ENCODE data around the gene RNASE7. TPM values are rescaled to one million over a fixed set of nuclear protein-coding genes. Genes with fewer than 3 reads are reported as not detected.

Gene RNASE7
- total RNA-seq, 1 donor from 2014 or later = not detected

GRCh38 chr14:21050597-21050996 lies 8.4 kb downstream of the RNASE7 start:
- Histone ChIP-seq H2AFZ (ENCODE audit: low read depth, low read length) (no peak overlapping the region), H3K27ac (ENCODE audit: low read depth, low read length) (no peak overlapping the region), H3K27me3 (ENCODE audit: insufficient read depth, low read length) (no peaks in the 10 kb centered on the region), H4K20me1 (ENCODE audit: insufficient read depth, low read length) (no peaks in the 10 kb centered on the region), H3K36me3 (ENCODE audit: insufficient read depth, low read length) (no peaks in the 10 kb centered on the region), H3K9me3 (ENCODE audit: insufficient read depth, low read depth, low read length) (no peaks in the 10 kb centered on the region), H3K4me2 (ENCODE audit: low read length) (no peak overlapping the region), H3K79me2 (ENCODE audit: insufficient read depth, low read length) (no peaks in the 10 kb centered on the region), H3K9ac (ENCODE audit: low read length) (no peak overlapping the region), H3K4me1 (ENCODE audit: insufficient read depth, low read length) (peaks cover 2% of the 10 kb centered on the region), H3K4me3 (ENCODE audit: insufficient read depth, low read depth, low read length) (no peak overlapping the region)
- Mint-ChIP-seq H3K4me1 (ENCODE audit: low read depth, unreplicated experiment) (peaks cover 15% of the 10 kb centered on the region), H3K27me3 (ENCODE audit: low read depth, unreplicated experiment) (peaks cover 2% of the 10 kb centered on the region), H3K4me3 (ENCODE audit: unreplicated experiment) (no peak overlapping the region), H3K9me3 (ENCODE audit: unreplicated experiment) (peaks cover 3% of the 10 kb centered on the region), H3K27ac (ENCODE audit: unreplicated experiment) (no peak overlapping the region), H3K36me3 (ENCODE audit: low read depth, unreplicated experiment) (no peaks in the 10 kb centered on the region)
- FAIRE-seq (no peak), DNase-seq (ENCODE audit: low read depth) (no peak)
- TF ChIP-seq CTCF (IDR thresholded peaks at IDR 0.05; ENCODE audit: insufficient read depth, low read depth, low read length) = no peak
- no peak for TF ChIP-seq EZH2 (IDR thresholded peaks at IDR 0.05; ENCODE audit: insufficient read depth, low read length)

- TF ChIP-seq EZH2 (IDR thresholded peaks at IDR 0.05; ENCODE audit: insufficient read depth, low read length) = no peak
- TF ChIP-seq CTCF (IDR thresholded peaks at IDR 0.05; ENCODE audit: insufficient read depth, low read depth, low read length) = no peak
- H3K9ac ChIP-seq (ENCODE audit: low read length) = no peak overlapping the region
- H3K27ac ChIP-seq (ENCODE audit: low read depth, low read length) = no peak overlapping the region
- no peak overlapping the region for H3K4me3 ChIP-seq (ENCODE audit: insufficient read depth, low read depth, low read length)
- H3K9me3 ChIP-seq (ENCODE audit: insufficient read depth, low read depth, low read length) = no peaks in the 10 kb centered on the region
- no peaks in the 10 kb centered on the region for H3K36me3 Mint-ChIP-seq (ENCODE audit: low read depth, unreplicated experiment)
- peaks cover 11% of the 10 kb centered on the region for H3K4me1 ChIP-seq (ENCODE audit: insufficient read depth, low read length)
- H3K79me2 ChIP-seq (ENCODE audit: insufficient read depth, low read length) = no peaks in the 10 kb centered on the region
- no peak for FAIRE-seq
- H3K27me3 Mint-ChIP-seq (ENCODE audit: low read depth, unreplicated experiment) = no peaks in the 10 kb centered on the region
- DNase-seq (ENCODE audit: low read depth) = no peak
- peaks cover 23% of the 10 kb centered on the region for H3K4me1 Mint-ChIP-seq (ENCODE audit: low read depth, unreplicated experiment)
- no peaks in the 10 kb centered on the region for H4K20me1 ChIP-seq (ENCODE audit: insufficient read depth, low read length)
- H2AFZ ChIP-seq (ENCODE audit: low read depth, low read length) = no peak overlapping the region
- H3K4me3 Mint-ChIP-seq (ENCODE audit: unreplicated experiment) = no peak overlapping the region
- H3K27me3 ChIP-seq (ENCODE audit: insufficient read depth, low read length) = no peaks in the 10 kb centered on the region
- H3K9me3 Mint-ChIP-seq (ENCODE audit: unreplicated experiment) = peaks cover 3% of the 10 kb centered on the region
- H3K36me3 ChIP-seq (ENCODE audit: insufficient read depth, low read length) = no peaks in the 10 kb centered on the region
- no peak overlapping the region for H3K27ac Mint-ChIP-seq (ENCODE audit: unreplicated experiment)
- H3K4me2 ChIP-seq (ENCODE audit: low read length) = no peak overlapping the region
Observed at GRCh38 chr14:21053184-21054122, 11.3 kb downstream of the RNASE7 start.

Data from astrocyte (in vitro differentiated cells and primary cell).